LoVo (cell line): ENCODE measurements around the gene GRIA1.
"Not testable (repeated sequence)": the region's sequence is repeated elsewhere in the genome, so short reads cannot be mapped to it uniquely, and the experiment has no call there.

ENCODE experiments used
- DNase-seq: peaks from one replicate; pipeline ENCODE4 v3.0.0-alpha.2; 2016; ENCODE audit warnings: low spot score

Gene GRIA1

GRCh38 chr5:153719324-153719723 lies 228.9 kb downstream of the GRIA1 start:
- DNase-seq = no peak

DNA sequence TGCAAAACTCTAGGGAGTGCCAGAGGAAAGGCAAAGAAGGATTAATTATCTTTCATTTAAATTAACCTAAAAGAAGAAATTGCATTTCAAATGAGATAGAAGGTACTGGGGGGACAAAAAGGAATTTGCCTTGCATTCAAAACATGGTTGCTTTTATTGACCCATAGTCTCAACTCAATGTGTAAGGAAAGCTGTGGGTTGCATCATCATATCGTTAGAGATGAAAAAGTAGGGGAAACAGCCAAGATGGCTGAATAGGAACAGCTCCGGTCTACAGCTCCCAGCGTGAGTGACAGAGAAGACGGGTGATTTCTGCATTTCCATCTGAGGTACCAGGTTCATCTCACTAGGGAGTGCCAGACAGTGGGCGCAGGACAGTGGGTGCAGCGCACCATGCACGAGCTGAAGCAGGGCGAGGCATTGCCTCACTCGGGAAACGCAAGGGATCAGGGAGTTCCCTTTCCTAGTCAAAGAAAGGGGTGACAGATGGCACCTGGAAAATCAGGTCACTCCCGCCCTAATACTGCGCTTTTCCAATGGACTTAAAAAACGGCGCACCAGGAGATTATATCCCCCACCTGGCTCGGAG lies 232.6 kb downstream of the GRIA1 start:
- DNase-seq = not testable (repeated sequence)

DNA sequence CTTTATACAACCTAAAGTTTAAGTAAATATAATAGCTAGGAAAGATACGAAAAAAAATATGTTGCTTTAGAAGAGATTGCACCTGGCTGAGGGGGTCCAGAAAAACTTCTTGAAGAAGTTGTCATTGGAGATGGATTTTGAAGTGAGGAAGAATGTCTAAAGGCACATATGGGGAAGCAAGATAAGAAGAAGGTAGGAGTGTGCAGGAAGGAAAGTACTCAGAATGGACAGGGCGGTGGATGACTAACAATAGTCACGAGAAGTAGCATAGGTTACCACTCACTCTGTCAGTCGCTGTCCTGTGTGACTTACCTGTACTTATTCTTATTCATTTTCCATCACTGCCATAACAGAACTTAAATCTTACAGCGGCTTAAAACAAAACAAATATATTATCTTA lies 251.6 kb downstream of the GRIA1 start:
- DNase-seq = no peak

GRCh38 chr5:153744751-153745150 lies 254.3 kb downstream of the GRIA1 start:
- DNase-seq = no peak

DNA sequence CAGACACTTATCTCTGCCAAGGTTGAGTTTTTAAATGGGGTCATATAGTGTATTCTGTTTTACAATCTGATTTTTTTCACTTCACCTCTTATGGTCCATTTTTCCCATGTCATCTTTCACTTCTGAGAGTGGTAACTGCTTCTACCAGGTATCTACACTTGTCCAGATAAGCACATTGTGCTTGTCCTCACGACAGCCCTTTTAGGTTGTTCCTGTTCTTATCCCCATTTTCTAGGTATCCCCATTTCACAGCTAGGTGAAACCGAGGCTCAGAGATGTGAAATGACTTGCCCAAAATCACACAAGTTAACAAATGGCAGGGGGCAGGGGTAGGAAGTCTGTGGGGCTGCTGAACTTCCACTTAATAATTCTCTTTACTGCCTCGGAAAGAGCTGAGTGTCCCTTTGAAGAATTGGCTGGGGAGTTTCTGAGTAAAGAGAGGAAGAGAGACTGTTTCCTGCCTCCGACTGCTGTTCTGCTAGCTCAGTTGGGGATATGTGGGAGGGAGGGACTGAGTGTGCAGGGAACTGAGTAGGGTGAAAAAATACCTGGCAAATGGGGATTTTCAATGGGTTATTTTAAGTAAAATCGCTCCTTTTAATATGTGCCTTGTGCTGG lies 255.4 kb downstream of the GRIA1 start:
- DNase-seq = no peak

GRCh38 chr5:153746440-153746839 lies 256.0 kb downstream of the GRIA1 start:
- no peak for DNase-seq

GRCh38 chr5:153748823-153749222 lies 258.4 kb downstream of the GRIA1 start:
- no peak for DNase-seq

DNA sequence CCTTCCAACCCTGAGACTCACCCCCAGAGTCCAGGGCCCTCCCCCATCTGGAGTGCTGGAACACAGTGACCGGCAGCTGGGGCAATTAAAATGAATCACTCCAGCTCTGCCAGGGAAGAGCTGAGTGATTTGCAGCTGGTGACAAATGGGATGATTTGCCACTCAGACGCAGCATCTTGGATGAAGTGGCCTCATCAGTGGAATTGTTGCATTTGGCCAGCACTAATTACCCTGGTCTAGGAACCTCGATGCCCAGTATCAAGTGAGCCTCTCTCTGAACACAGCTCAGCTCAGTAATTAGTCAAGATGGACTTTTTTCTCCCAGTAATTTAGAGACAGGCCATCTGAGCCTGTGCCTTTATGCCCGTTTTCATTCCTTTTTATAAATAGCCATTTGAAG lies 259.5 kb downstream of the GRIA1 start:
- DNase-seq = no peak

DNA sequence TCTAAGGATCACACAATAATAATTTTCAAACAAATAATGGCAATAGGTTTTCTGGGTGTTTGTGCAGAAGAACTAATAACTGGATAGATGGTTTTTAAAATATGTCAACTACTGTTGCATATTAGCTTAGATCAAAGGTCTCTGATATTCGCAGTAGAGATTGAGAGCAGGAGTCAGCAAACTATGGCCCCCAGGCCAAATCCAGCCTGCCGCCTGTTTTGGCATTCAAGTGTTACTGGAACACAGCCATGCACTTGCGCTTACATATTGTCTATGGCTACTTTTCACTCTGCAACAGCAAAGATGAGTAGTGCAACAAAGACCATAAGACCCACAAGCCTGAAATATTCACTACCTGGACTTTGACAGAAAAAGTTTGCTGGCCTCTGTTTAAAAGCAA lies 260.8 kb downstream of the GRIA1 start:
- no peak for DNase-seq

- DNase-seq = no peak
Observed at GRCh38 chr5:153752890-153753289, 262.4 kb downstream of the GRIA1 start.

DNA sequence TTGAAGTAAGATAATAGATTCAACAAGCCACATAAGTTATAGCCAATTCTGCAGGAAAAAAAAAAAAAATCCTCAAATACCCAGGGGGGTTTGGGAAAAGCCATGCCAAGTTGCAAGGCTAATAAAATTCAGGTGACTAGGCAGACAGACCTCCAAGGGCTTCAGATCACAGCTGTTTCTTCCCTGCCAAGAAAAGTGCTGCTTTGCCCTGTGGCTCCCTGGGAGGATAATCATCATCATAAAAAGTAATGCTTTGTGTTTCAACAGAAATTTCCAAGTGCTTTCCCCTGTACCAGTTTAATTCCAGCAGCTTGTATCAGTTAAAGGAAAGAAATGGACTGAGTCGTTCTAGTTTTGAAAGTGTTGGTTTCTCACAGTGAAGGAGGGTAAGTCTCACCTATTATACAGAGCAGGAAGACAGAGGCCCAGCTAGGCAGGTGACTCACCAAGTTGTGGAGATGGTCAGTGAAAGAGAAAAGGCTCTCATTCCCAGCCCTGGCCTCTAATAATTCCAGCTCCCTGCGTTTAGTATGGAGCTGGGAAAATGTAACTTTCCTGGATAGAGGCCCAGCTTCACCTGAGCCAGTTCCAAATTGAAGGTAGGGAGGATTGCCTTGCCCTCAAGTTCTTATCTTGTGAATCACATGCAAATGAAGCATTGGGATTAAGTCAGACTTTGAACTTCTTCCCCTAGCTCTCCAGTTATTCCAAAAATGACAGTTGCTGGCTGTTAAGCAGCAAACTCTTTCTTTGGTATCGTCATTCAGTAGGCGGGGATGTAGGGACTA lies 263.4 kb downstream of the GRIA1 start:
- DNase-seq = peak; percentile 54

GRCh38 chr5:153755913-153756500 lies 265.5 kb downstream of the GRIA1 start:
- no peak for DNase-seq

- DNase-seq = no peak
Observed at GRCh38 chr5:153756540-153756939, 266.1 kb downstream of the GRIA1 start.

GRCh38 chr5:153765987-153766386 lies 275.5 kb downstream of the GRIA1 start:
- DNase-seq = no peak

GRCh38 chr5:153767221-153768188 lies 277.0 kb downstream of the GRIA1 start:
- no peak for DNase-seq

DNA sequence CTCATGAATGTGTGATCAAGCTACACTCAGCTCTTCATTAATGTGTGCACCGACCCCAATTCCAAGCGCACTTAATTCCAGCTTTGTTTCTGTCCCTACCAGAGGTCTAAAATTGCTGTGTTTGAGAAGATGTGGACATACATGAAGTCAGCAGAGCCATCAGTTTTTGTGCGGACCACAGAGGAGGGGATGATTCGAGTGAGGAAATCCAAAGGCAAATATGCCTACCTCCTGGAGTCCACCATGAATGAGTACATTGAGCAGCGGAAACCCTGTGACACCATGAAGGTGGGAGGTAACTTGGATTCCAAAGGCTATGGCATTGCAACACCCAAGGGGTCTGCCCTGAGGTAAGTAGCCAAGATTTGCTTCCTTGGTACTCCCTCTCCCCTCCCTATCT lies 279.6 kb downstream of the GRIA1 start:
- DNase-seq = no peak

DNA sequence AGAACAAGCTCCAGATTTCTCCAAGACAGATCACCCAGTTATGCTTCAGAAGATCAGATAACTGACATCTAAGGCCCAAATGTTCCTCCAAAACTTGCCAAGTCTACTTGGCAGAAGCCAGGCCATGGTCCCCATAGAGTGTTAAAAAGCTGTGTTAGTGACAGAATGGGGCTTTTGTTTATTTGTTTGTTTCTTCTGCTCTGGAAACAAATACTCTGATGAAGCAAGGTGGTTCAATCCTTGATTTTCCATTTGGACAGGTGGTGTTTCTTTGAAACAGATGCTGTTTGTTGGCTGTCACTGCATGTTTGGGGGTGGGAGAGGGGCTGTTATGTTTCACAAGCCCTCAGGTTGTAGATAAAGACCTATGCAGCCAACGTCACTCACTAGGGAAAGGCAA lies 284.2 kb downstream of the GRIA1 start:
- DNase-seq = no peak

DNA sequence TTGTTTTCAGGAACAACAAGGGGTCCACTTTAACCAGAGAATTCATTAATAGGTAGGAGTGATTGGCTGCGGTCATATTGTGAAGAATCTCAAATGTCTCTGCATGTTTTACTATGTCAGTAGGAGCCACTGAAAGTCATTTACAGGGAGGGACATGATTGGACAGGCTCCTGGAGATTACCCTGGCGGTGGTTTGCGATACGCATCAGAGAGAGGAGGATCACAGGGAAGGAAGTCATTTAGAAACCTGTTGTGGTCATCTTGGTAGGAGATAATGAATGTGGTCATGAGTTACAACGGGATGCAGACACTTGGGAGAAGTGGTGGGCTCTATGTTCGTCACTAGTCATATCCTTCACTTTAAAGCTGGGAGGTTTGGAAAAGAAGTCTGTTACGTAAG lies 285.5 kb downstream of the GRIA1 start:
- DNase-seq = no peak

GRCh38 chr5:153777681-153778581 lies 287.5 kb downstream of the GRIA1 start:
- DNase-seq = no peak

DNA sequence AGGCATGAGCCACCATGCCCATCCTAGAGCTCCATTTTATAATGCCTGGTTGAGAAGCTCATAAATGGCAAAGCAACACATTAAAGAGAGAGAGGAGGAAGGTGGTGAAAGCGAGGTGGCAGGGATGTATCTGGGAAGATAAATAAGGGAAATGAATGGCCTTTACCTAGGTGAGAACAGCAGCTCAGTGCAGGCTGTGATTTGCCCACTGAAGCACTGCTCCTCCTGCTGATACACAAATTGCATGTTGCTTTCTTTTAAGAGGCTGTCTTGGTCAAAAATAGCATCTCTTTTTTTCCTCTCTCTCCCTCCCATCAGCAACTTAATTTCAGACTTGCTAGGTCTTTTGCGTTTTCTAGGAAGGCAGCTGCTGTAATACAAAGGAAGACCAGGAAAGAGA lies 289.4 kb downstream of the GRIA1 start:
- DNase-seq = no peak
